Activated CD8-positive, alpha-beta memory T cell treated with anti-CD3 and anti-CD28 coated beads for 24 hours (primary cell): Measurements from ENCODE around the gene AOPEP.
A peak's percentile ranks its signal among the peaks of the same experiment; 100 is the strongest.

Experiments
- DNase-seq: peaks from one replicate; pipeline ENCODE4 v3.0.0-alpha.2; 2020

AOPEP gene

GRCh38 chr9:94768766-94769165 lies 42.3 kb downstream of the AOPEP start:
- no peak for DNase-seq

GRCh38 chr9:94770334-94770733 lies 43.8 kb downstream of the AOPEP start:
- DNase-seq, result no peak

GRCh38 chr9:94771096-94771495 lies 44.6 kb downstream of the AOPEP start:
- no peak for DNase-seq

- no peak for DNase-seq
These were observed 45.6 kb downstream of the AOPEP start for GRCh38 chr9:94772144-94772543.

- DNase-seq, result no peak
These were observed 46.3 kb downstream of the AOPEP start for GRCh38 chr9:94772639-94773303.

- no peak for DNase-seq
These were observed 47.2 kb downstream of the AOPEP start for GRCh38 chr9:94773655-94774054.

- no peak for DNase-seq
These were observed 51.5 kb downstream of the AOPEP start for GRCh38 chr9:94778013-94778412.

GRCh38 chr9:94779031-94779430 lies 52.5 kb downstream of the AOPEP start:
- DNase-seq, result no peak

GRCh38 chr9:94779693-94780290 lies 53.3 kb downstream of the AOPEP start:
- no peak for DNase-seq

- DNase-seq, result no peak
These were observed 54.0 kb downstream of the AOPEP start for GRCh38 chr9:94780516-94780950.

GRCh38 chr9:94782355-94783101 lies 56.0 kb downstream of the AOPEP start:
- DNase-seq, result no peak

- DNase-seq, result peak; percentile 65
These were observed 56.7 kb downstream of the AOPEP start for GRCh38 chr9:94783102-94783682.

GRCh38 chr9:94783928-94784327 lies 57.4 kb downstream of the AOPEP start:
- no peak for DNase-seq

- no peak for DNase-seq
These were observed 59.0 kb downstream of the AOPEP start for GRCh38 chr9:94785215-94786169.

GRCh38 chr9:94786586-94786985 lies 60.1 kb downstream of the AOPEP start:
- no peak for DNase-seq

- no peak for DNase-seq
These were observed 60.8 kb downstream of the AOPEP start for GRCh38 chr9:94787266-94787665.

- no peak for DNase-seq
These were observed 62.1 kb downstream of the AOPEP start for GRCh38 chr9:94788570-94789105.

- DNase-seq, result no peak
These were observed 64.9 kb downstream of the AOPEP start for GRCh38 chr9:94791435-94791834.

GRCh38 chr9:94792511-94792910 lies 66.0 kb downstream of the AOPEP start:
- no peak for DNase-seq

GRCh38 chr9:94794476-94795167 lies 68.1 kb downstream of the AOPEP start:
- no peak for DNase-seq

- DNase-seq, result no peak
These were observed 70.2 kb downstream of the AOPEP start for GRCh38 chr9:94796687-94797086.

GRCh38 chr9:94798201-94798600 lies 71.7 kb downstream of the AOPEP start:
- no peak for DNase-seq
